ENCODE data around the gene BZW2. TPM values are rescaled to one million over a fixed set of nuclear protein-coding genes. Genes with fewer than 3 reads are reported as not detected.

The BZW2 gene
- total RNA-seq, 1 experiment from 2014 or later: 78.6 TPM

DNA sequence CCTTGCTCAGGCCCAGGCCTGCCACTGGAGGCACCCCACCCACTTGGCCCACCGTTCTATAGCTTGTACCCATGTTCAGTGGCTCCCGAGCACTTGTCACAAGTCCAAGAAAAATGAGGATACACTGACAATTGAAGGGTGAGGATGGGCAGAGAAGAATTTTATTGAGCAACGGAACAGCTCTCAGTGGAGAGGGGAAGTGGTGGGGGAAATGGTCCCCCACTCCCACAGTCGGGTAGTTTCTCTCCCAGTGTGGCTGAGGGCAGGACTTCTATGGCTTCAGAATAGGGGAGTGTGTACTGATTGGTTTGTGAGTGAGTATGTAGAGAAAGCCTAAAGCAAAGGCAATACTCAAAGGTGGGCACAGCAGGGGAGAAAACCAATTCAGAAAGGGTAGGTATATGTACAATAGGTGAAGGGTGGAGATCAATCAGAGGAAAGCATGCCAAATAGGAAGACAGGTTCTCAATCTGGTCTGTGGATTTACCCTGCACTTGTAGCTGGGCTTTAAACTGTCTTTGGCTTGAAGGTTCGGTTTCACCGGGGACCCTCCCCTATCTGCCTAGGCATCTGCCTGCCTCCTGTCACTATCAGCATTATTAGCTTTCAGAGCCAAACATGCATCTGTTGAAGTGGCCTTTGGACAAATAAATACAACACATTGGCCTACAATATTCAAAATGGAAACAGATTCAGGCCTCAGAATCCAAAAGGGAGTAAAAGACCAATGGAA, 98.7 kb downstream of the BZW2 start:
- peaks cover 44% of the 10 kb centered on the region for H3K4me1 ChIP-seq (replicated peaks)
- no peaks in the 10 kb centered on the region for H3K36me3 ChIP-seq
- no peak overlapping the region for H3K4me3 ChIP-seq
- H3K27me3 ChIP-seq (replicated peaks): no peaks in the 10 kb centered on the region
- no peak overlapping the region for H3K27ac ChIP-seq
- no peaks in the 10 kb centered on the region for H3K9me3 ChIP-seq (replicated peaks)
- no peak for DNase-seq (ENCODE audit: low read depth in 1 of 2, low spot score in 2 of 2)

DNA sequence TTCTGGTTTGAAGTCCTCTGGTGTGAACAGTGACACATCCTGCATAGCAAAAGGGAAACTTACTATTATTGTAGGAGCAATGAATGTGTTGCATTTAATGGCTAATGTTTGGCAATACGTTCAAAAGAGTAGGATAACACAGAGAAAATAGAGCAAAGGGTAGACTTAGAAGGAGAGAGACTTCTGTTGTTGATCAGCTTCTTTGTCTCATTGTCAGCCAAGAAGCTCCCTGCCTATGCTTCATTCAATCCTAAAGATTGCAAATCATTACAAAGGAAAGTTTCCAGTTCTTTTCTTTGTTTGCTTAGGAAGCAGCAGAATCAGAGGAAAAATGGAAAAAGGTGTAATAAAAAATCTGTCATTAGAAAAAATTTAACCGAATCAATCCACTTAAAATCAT, 99.7 kb downstream of the BZW2 start:
- DNase-seq (ENCODE audit: low read depth in 1 of 2, low spot score in 2 of 2): no peak
- H3K4me3 ChIP-seq: no peak overlapping the region

DNA sequence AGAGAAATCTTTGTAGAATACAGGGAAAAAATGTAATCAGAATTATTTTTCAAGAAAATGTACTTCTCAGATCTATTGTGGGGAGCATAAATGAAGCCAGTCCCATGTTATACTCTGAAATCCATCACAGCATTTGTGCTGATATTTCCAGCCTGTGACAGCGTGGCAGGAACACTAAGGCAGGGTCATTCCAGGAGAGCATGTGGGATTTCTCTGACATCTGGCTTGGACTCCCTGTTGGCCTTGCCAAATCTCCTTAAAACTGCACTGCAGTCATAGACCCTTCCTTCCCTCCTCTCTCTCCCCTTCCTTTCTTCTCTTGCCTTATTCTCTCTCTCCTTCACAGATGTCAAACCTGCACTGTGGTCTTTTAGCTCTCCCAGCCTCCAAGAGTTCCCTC, 101.1 kb downstream of the BZW2 start:
- H3K4me3 ChIP-seq: no peak overlapping the region
- H3K27ac ChIP-seq: no peak overlapping the region
- no peaks in the 10 kb centered on the region for H3K9me3 ChIP-seq (replicated peaks)
- DNase-seq (ENCODE audit: low read depth in 1 of 2, low spot score in 2 of 2): no peak
- H3K36me3 ChIP-seq: no peaks in the 10 kb centered on the region
- H3K4me1 ChIP-seq (replicated peaks): peaks cover 23% of the 10 kb centered on the region
- H3K27me3 ChIP-seq (replicated peaks): no peaks in the 10 kb centered on the region

More for the DNA sequence above, 99.7 kb downstream of the BZW2 start:
- Histone ChIP-seq H3K36me3 (no peaks in the 10 kb centered on the region), H3K4me1 (replicated peaks) (peaks cover 36% of the 10 kb centered on the region), H3K27ac (no peak overlapping the region), H3K9me3 (replicated peaks) (no peaks in the 10 kb centered on the region), H3K27me3 (replicated peaks) (no peaks in the 10 kb centered on the region)

DNA sequence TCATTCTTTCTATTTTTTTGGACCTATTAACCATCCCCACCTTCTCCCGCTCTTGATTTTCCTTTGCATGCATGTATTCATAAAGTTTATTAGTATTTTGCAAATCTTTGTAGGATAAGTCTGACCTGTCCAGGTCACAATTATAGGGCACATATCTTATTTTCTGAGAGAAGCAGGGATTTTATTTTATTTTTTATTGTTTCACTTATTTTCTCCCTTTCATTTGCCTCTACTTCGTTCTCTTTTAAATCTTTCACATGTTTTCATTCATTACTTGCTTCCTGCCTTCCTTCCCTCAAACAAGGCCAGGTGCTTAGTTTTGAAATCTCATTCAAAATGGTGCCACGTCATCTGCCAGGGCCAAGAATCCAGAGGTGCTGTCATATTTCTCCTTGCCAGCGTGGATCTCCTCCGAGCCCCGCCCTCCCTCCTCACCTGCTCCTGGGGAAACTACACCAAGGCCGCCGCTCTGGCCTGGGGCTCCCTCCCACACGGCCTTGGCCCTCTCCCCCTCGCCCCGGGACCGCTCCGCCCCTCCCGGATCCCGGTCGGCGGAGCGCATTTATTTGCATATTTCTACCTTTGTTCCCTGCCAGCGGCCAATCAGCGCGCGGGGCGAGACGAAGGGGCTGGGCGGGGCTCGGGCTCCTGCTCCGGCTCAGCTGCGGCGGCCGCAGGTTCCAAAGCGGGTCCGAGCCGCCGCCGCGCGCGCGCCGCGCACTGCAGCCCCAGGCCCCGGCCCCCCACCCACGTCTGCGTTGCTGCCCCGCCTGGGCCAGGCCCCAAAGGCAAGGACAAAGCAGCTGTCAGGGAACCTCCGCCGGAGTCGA, 107.3 kb downstream of the BZW2 start, which contains the start of gene TSPAN13:
Gene TSPAN13 (plus strand): TSS at position 654 of the 830 bp plus-strand sequence. CDS start 213 bp downstream, outside the sequence.
- no peaks in the 10 kb centered on the region for H3K9me3 ChIP-seq (replicated peaks)
- H3K27ac ChIP-seq: peak within 1 kb of the TSS; percentile 28; the same call in 1 of the 2 replicates
- peak within 1 kb of the TSS; percentile 59 for H3K4me3 ChIP-seq
- H3K4me1 ChIP-seq (replicated peaks): peaks cover 13% of the 10 kb centered on the region
- peak; percentile 73 to 82 for DNase-seq (ENCODE audit: low read depth in 1 of 2, low spot score in 2 of 2)
- no peaks in the 10 kb centered on the region for H3K36me3 ChIP-seq
- no peaks in the 10 kb centered on the region for H3K27me3 ChIP-seq (replicated peaks)

DNA sequence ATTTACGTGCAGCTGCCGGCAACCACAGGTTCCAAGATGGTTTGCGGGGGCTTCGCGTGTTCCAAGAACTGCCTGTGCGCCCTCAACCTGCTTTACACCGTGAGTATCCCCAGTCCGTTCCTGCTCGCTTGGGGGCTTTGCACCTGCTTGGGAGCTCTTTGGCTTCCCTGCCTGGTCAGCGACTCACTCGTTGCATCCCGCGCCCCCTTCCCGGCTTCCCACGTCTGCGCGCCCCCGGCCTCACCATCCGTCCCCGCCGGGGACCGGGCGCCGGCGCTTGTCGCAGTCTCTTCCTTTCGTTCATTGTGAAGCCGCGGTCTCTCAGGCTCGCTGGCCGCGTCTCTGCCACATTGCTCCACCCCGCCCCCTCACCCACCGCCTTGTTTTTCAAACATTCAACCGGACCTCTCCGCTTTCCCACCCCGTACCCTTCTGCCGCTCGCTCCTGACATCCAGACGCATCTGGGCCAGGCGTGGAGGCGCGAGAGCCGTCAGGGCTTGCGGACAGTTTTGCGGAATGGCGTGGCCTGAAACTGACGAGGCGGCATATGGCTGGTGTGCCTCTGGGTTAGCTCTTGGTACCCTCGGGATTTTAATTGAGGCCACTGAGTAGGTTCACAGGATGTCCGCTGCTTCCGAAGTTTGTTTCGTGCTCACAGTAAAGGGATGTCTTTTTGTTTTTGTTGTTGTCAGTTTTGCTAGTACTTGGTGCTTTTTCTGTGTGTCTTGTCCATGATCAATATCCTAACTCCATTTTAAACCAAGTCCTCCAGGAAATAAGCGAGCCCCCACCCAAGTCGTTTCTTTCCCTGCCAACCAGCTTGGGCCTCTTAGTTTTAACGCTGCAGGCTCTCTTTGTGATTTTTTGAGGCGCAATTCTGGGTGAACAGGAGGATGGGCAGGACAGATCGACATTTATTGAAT, 108.2 kb downstream of the BZW2 start:
- Histone ChIP-seq H3K9me3 (replicated peaks) (no peaks in the 10 kb centered on the region), H3K36me3 (no peaks in the 10 kb centered on the region), H3K27ac (no peak overlapping the region), H3K27me3 (replicated peaks) (no peaks in the 10 kb centered on the region), H3K4me3 (peak overlapping the region; percentile 59), H3K4me1 (replicated peaks) (peaks cover 13% of the 10 kb centered on the region)
- peak; percentile 61 to 62 for DNase-seq (ENCODE audit: low read depth in 1 of 2, low spot score in 2 of 2)

DNA sequence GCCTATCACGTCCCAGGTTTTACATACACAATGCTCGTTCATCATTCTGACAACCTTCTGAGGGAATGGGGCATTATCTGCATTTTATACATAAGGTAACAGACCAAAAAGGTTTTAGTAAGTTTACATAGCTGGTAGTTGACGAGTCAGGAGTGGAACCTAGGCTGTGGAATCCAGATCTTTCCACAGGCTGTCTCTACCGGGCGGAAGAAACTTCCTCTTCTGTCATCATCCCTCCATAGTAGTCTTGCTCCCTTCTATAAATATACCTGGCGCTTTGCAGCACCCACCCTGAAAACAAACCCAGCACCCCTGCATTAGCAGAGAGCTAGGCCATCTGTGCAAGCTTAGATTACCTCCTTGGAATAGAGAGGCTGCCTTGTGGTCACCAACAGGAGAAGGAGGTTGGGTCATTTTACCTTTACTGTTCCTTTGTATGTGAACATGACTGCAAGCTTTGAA, 108.9 kb downstream of the BZW2 start:
- H3K4me1 ChIP-seq (replicated peaks): peaks cover 13% of the 10 kb centered on the region
- no peak overlapping the region for H3K27ac ChIP-seq
- H3K9me3 ChIP-seq (replicated peaks): no peaks in the 10 kb centered on the region
- peak in 1 of 2 experiments; percentile 23 for DNase-seq (ENCODE audit: low read depth in 1 of 2, low spot score in 2 of 2)
- H3K36me3 ChIP-seq: no peaks in the 10 kb centered on the region
- H3K4me3 ChIP-seq: peak overlapping the region; percentile 59
- no peaks in the 10 kb centered on the region for H3K27me3 ChIP-seq (replicated peaks)

DNA sequence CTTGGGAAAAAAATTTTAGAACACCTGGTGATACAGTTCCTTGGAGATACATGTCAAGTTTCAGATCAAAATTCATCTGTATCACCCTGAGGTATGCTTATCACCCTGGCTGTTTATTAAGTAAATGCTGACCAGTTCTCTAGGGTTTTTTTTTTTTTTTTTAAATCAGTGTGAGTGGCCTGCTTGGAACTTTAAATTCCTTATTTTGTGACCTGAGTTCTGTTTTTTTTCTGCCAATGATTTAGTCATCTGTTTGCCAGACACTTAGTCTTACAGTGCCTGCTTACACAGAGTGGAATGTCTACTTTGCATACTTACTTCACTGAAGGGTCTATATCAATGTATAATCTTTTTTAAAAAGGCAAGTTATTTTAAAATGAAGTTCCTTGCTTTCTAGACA, 109.4 kb downstream of the BZW2 start:
- peak in 1 of 2 experiments; percentile 22 for DNase-seq (ENCODE audit: low read depth in 1 of 2, low spot score in 2 of 2)

More for the DNA sequence above, 109.4 kb downstream of the BZW2 start:
- no peak overlapping the region for H3K27ac ChIP-seq
- no peak overlapping the region for H3K4me3 ChIP-seq
- no peaks in the 10 kb centered on the region for H3K27me3 ChIP-seq (replicated peaks)
- no peaks in the 10 kb centered on the region for H3K9me3 ChIP-seq (replicated peaks)
- H3K36me3 ChIP-seq: no peaks in the 10 kb centered on the region
- peaks cover 13% of the 10 kb centered on the region for H3K4me1 ChIP-seq (replicated peaks)

Other genes starting within 250 kb of the BZW2 start
- 4.4 and 8.5 TPM in 2 replicates for gene CRPPA, start 224.6 kb upstream of the BZW2 start, total RNA-seq (2014; rRNA removed; shearing (Covaris generic))
- 0.25 and 3.0 TPM in 2 replicates for gene SOSTDC1, start 180.4 kb upstream of the BZW2 start, total RNA-seq (2014; rRNA removed; shearing (Covaris generic))
- gene LRRC72, start 119.4 kb upstream of the BZW2 start, total RNA-seq (2014; rRNA removed; shearing (Covaris generic)): not detected in 2 replicates
- 19.2 and 23.9 TPM in 2 replicates for gene ANKMY2, start 427 bp upstream of the BZW2 start, total RNA-seq (2014; rRNA removed; shearing (Covaris generic))
- 57.9 and 64.3 TPM in 2 replicates for gene TSPAN13, start 107.6 kb downstream of the BZW2 start, total RNA-seq (2014; rRNA removed; shearing (Covaris generic))
- not detected in 2 replicates for gene AGR2, start 158.8 kb downstream of the BZW2 start, total RNA-seq (2014; rRNA removed; shearing (Covaris generic))
- not detected in 2 replicates for gene AGR3, start 235.8 kb downstream of the BZW2 start, total RNA-seq (2014; rRNA removed; shearing (Covaris generic))